Measurements from ENCODE around the gene GIMAP5. TPM values are rescaled to one million over a fixed set of nuclear protein-coding genes. Genes with fewer than 3 reads are reported as not detected.

GIMAP5 gene
- total and polyA plus RNA-seq, 4 donors, result 3.1 to 29.4 (median 16.7) TPM

DNA sequence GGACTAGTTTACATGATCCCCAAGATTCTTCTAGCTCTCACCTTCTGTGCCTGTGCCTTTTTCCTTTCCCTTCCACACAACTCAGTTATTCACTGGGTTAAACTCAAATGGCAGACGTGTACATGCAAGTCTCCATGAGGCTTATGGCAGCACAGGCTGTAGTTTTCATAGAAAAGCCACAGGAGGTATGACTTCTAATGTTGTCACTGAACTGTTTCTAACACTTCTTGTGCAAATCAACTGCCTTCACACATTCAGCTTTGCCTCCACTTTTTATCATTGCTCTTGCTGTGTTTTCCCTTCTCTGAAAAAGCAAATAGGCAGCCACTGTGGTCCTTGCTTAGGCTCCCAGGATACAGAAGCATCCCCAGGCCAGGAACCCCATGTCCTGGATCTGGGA is 5.3 kb upstream of the GIMAP5 start:
- no peak overlapping the region for H3K27ac ChIP-seq (ENCODE audit: low read depth in 1 of 2, low read length in 2 of 2)
- DNase-seq, result no peak
- H3K4me3 ChIP-seq (ENCODE audit: low read length in 2 of 2), result no peak overlapping the region
- H3K9me3 ChIP-seq (ENCODE audit: control insufficient read depth, low read length), result peaks cover 2% of the 10 kb centered on the region
- WGBS, 2 donors, result 27 to 38% methylated on average over 1 of the region's 1 CpG
- intact Hi-C loops (cut with DNase I), result no loop called here
- H3K4me1 ChIP-seq (ENCODE audit: control insufficient read depth in 1 of 2, insufficient read depth in 2 of 2, low read length in 2 of 2), result no peaks in the 10 kb centered on the region
- no peaks in the 10 kb centered on the region for H3K36me3 ChIP-seq (ENCODE audit: control insufficient read depth in 1 of 2, insufficient read depth in 2 of 2, low read length in 1 of 2)
- ATAC-seq (ENCODE audit: low FRiP score), result no peak
- no peaks in the 10 kb centered on the region for H3K27me3 ChIP-seq (ENCODE audit: control insufficient read depth in 1 of 2, insufficient read depth in 2 of 2, low read length in 1 of 2)

DNA sequence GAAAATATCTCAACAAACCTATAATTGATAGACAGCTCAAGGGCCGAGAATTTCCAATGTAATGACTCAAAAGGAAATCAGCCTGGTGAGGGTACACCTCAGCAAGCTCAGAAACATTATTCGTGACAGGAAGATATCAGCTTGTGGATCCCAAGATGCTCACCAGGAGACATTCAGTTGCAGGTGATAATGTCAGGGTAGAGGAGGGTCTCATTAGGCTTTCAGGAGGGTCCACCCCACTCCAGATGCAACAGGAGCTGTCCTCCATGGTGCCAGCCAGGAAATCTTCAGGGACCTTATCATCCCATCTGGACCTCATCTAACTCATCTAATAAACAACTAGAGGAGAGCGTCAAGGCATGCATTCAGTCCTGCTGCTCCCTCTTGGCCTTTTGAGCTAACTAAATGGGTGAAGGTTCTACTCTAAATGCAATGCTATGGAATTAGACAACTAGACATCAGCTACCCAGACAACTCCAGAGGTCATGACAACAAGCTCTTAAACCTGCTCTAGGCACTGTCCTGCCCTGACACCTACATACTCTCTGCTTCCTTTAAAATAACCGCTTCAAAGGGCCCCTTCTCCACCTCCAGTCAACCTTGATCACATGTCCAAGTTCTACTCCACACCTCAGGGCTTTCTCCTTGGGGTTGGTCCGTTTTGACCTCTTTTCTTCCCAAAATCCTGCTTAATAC is 4.3 kb upstream of the GIMAP5 start:
- Histone ChIP-seq H3K9me3 (ENCODE audit: control insufficient read depth, low read length) (no peaks in the 10 kb centered on the region), H3K27ac (ENCODE audit: low read depth in 1 of 2, low read length in 2 of 2) (no peak overlapping the region), H3K36me3 (ENCODE audit: control insufficient read depth in 1 of 2, insufficient read depth in 2 of 2, low read length in 1 of 2) (no peaks in the 10 kb centered on the region), H3K4me1 (ENCODE audit: control insufficient read depth in 1 of 2, insufficient read depth in 2 of 2, low read length in 2 of 2) (no peaks in the 10 kb centered on the region), H3K4me3 (ENCODE audit: low read length in 2 of 2) (no peak overlapping the region), H3K27me3 (ENCODE audit: control insufficient read depth in 1 of 2, insufficient read depth in 2 of 2, low read length in 1 of 2) (no peaks in the 10 kb centered on the region)
- DNase-seq, result no peak
- ATAC-seq (ENCODE audit: low FRiP score), result no peak
- intact Hi-C loops (cut with DNase I), result no loop called here
- 61 to 65% methylated on average over 5 of the region's 5 CpGs for WGBS, 2 donors

DNA sequence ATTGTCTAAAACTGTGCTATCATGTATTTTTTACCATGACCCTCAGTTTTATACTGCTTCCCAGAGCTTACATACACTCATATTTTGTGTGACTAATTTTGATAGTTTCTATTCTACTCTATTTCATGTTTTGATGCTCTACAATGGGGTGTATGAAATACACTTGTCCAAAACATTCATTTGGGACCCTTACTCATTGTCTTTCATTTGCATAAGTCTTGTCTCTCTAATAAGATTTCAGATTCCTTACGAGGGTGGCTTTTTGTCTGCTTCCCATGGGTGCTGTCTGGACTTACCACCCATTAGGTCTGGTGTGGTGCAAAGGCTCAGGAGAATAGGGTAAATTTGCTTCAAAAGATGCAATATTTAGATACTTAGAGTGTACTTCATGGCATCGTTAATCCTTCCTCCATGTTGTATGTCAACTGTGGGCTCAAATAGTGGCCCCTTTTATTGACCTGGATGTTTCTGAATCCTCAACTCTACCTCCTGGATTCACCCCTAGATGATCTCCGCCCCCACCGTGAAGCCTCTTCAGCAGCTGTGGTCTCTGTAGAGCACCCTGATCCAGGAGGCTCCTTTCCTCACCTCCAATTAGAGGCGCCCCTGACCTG is 3.6 kb upstream of the GIMAP5 start:
- ATAC-seq (ENCODE audit: low FRiP score) (no peak), DNase-seq (no peak)
- H3K36me3 ChIP-seq (ENCODE audit: control insufficient read depth in 1 of 2, insufficient read depth in 2 of 2, low read length in 1 of 2), result no peaks in the 10 kb centered on the region
- intact Hi-C loops (cut with DNase I), result no loop called here
- H3K27ac ChIP-seq (ENCODE audit: low read depth in 1 of 2, low read length in 2 of 2), result no peak overlapping the region
- no peaks in the 10 kb centered on the region for H3K27me3 ChIP-seq (ENCODE audit: control insufficient read depth in 1 of 2, insufficient read depth in 2 of 2, low read length in 1 of 2)
- 75 to 86% methylated on average over 5 of the region's 5 CpGs for WGBS, 2 donors
- no peaks in the 10 kb centered on the region for H3K9me3 ChIP-seq (ENCODE audit: control insufficient read depth, low read length)
- no peaks in the 10 kb centered on the region for H3K4me1 ChIP-seq (ENCODE audit: control insufficient read depth in 1 of 2, insufficient read depth in 2 of 2, low read length in 2 of 2)
- no peak overlapping the region for H3K4me3 ChIP-seq (ENCODE audit: low read length in 2 of 2)

DNA sequence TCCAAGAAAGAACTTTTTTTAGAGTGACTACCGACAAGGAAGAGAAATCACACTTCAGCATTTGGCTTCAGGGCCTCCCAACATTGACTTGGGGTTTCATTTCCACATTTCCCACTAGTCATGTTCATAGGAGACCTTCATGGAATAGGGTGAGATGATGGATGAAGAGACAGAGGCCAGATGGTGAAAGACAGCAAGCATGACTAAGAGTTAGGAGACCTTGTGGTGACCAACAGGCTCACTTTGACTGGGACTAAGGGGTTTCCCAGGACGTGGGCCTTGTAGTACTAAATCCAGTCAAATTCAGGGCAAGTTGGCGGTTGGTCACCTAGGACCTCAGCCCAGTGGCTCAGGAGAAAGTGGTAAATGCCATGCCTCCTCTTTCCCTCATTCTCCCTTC is 3.0 kb upstream of the GIMAP5 start:
- Histone ChIP-seq H3K9me3 (ENCODE audit: control insufficient read depth, low read length) (no peaks in the 10 kb centered on the region), H3K36me3 (ENCODE audit: control insufficient read depth in 1 of 2, insufficient read depth in 2 of 2, low read length in 1 of 2) (no peaks in the 10 kb centered on the region), H3K4me3 (ENCODE audit: low read length in 2 of 2) (no peak overlapping the region), H3K4me1 (ENCODE audit: control insufficient read depth in 1 of 2, insufficient read depth in 2 of 2, low read length in 2 of 2) (no peaks in the 10 kb centered on the region), H3K27ac (ENCODE audit: low read depth in 1 of 2, low read length in 2 of 2) (no peak overlapping the region), H3K27me3 (ENCODE audit: control insufficient read depth in 1 of 2, insufficient read depth in 2 of 2, low read length in 1 of 2) (no peaks in the 10 kb centered on the region)
- WGBS, 2 donors, result 67 to 69% methylated on average over 3 of the region's 3 CpGs
- no peak for ATAC-seq (ENCODE audit: low FRiP score)
- intact Hi-C loops (cut with DNase I), result no loop called here
- no peak for DNase-seq

DNA sequence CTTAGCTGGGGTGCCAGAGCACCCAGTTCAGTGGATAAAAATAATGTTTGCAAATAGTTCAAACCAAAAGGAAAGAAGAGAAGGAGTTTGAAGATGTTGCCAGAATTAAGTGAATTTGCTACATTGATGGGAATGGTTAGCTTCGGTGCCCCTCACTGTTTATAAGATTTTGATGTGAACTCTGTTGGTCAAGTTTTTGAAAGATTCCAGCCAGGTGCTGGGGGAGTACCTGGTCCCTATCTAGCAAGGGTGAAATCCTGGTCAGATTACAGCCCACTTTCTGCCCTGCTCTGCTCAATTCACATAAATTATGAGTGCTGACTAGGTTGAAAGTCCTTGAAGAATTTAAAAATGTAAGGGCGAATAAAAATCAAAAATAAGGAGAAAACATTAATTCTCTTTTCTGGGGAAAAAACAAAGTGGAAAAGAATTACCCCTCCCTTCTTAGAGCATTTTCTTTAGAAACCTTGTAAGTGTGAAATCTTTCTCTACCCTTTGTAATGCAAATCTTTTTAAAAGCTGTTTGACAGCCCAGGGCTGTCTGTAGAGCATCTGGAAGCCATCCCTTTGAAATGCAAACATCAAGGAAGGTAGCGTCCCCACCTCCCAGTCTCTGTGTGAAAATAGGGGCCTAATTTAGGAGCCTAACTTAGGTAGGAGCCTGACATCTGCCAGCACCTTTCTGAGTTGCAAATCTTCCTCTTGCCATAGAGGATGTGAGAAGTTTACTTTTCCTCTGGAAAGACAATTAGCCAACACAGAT is 1.4 kb upstream of the GIMAP5 start:
- DNase-seq (no peak), ATAC-seq (ENCODE audit: low FRiP score) (no peak)
- intact Hi-C loops (cut with DNase I), result no loop called here
- Histone ChIP-seq H3K4me3 (ENCODE audit: low read length in 2 of 2) (no peak overlapping the region), H3K27me3 (ENCODE audit: control insufficient read depth in 1 of 2, insufficient read depth in 2 of 2, low read length in 1 of 2) (no peaks in the 10 kb centered on the region), H3K36me3 (ENCODE audit: control insufficient read depth in 1 of 2, insufficient read depth in 2 of 2, low read length in 1 of 2) (no peaks in the 10 kb centered on the region), H3K4me1 (ENCODE audit: control insufficient read depth in 1 of 2, insufficient read depth in 2 of 2, low read length in 2 of 2) (no peaks in the 10 kb centered on the region), H3K27ac (ENCODE audit: low read depth in 1 of 2, low read length in 2 of 2) (no peak overlapping the region), H3K9me3 (ENCODE audit: control insufficient read depth, low read length) (no peaks in the 10 kb centered on the region)
- WGBS, 2 donors, result 15 to 29% methylated on average over 3 of the region's 3 CpGs

DNA sequence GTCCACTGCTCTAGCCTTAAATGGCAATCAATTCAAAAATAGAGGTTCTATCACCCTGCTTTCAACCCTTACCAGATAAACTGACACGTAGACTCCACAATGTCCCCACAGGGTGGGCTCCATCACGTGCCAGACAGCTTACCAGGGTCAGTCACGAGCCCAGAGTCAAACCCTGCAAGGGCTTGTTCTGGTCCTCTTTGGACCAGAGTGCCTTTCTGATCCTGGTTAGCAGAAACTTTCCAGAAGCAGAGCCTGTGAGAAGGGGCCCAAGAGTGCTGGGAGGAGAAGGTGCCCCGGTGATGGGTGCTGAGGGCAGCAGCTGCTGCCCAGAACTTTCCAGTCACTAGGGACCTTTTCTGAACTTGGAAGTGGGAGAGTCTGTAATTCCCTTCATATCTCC is 354 bp upstream of the GIMAP5 start:
- DNase-seq, result no peak
- 50 to 51% methylated on average over 4 of the region's 4 CpGs for WGBS, 2 donors
- no peaks in the 10 kb centered on the region for H3K36me3 ChIP-seq (ENCODE audit: control insufficient read depth in 1 of 2, insufficient read depth in 2 of 2, low read length in 1 of 2)
- ATAC-seq (ENCODE audit: low FRiP score), result no peak
- H3K27ac ChIP-seq (ENCODE audit: low read depth in 1 of 2, low read length in 2 of 2), result no peak overlapping the region
- H3K27me3 ChIP-seq (ENCODE audit: control insufficient read depth in 1 of 2, insufficient read depth in 2 of 2, low read length in 1 of 2), result no peaks in the 10 kb centered on the region
- no peak overlapping the region for H3K4me3 ChIP-seq (ENCODE audit: low read length in 2 of 2)
- no peaks in the 10 kb centered on the region for H3K4me1 ChIP-seq (ENCODE audit: control insufficient read depth in 1 of 2, insufficient read depth in 2 of 2, low read length in 2 of 2)
- no peaks in the 10 kb centered on the region for H3K9me3 ChIP-seq (ENCODE audit: control insufficient read depth, low read length)
- intact Hi-C loops (cut with DNase I), result no loop called here

DNA sequence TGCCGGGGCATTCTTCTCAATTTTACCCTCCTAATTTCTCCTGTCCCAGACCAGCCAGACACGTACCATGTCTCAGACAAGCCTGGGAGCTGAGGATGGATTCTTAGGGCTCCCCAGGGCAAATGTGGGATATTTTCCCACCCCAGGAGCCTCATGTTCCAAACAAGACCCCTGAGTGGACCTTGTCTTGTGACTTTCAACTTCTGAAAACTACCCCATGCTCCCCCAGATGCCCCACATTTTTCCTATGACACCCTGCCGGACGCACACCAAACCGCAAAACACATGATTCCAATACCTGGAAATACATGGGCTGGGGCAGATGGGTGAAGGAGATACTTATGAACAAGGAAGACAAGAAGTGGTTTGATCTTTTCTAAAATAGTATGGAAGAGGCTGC is 874 bp downstream of the GIMAP5 start:
- intact Hi-C loops (cut with DNase I), result no loop called here
- Histone ChIP-seq H3K27me3 (ENCODE audit: control insufficient read depth in 1 of 2, insufficient read depth in 2 of 2, low read length in 1 of 2) (no peaks in the 10 kb centered on the region), H3K4me1 (ENCODE audit: control insufficient read depth in 1 of 2, insufficient read depth in 2 of 2, low read length in 2 of 2) (no peaks in the 10 kb centered on the region), H3K4me3 (ENCODE audit: low read length in 2 of 2) (no peak overlapping the region), H3K36me3 (ENCODE audit: control insufficient read depth in 1 of 2, insufficient read depth in 2 of 2, low read length in 1 of 2) (no peaks in the 10 kb centered on the region), H3K27ac (ENCODE audit: low read depth in 1 of 2, low read length in 2 of 2) (no peak overlapping the region), H3K9me3 (ENCODE audit: control insufficient read depth, low read length) (no peaks in the 10 kb centered on the region)
- WGBS, 2 donors, result 62 to 74% methylated on average over 5 of the region's 5 CpGs
- no peak for DNase-seq
- no peak for ATAC-seq (ENCODE audit: low FRiP score)

DNA sequence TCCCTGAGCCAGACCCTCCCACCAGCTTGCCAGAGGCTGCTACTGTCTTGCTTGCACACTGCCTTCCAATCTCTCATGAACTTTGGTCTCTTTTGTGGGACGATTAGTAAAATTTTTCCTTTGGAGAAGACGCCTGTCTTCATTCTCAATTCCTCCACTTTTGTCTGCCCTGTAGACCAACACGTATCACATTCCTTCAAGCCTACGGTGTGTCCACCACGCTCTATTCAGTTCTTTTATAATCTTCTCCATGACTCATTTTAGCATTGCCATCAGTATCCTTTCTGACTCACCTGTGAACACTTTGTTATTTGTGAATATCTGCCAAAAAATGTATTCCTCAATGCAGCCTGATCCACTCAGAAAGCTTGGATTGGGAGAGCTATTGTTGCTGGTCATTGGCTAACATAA is 1.4 kb downstream of the GIMAP5 start:
- H3K36me3 ChIP-seq (ENCODE audit: control insufficient read depth in 1 of 2, insufficient read depth in 2 of 2, low read length in 1 of 2), result no peaks in the 10 kb centered on the region
- ATAC-seq (ENCODE audit: low FRiP score) (no peak), DNase-seq (no peak)
- H3K27ac ChIP-seq (ENCODE audit: low read depth in 1 of 2, low read length in 2 of 2), result no peak overlapping the region
- intact Hi-C loops (cut with DNase I), result no loop called here
- 75 to 76% methylated on average over 5 of the region's 5 CpGs for WGBS, 2 donors
- no peaks in the 10 kb centered on the region for H3K9me3 ChIP-seq (ENCODE audit: control insufficient read depth, low read length)
- H3K4me3 ChIP-seq (ENCODE audit: low read length in 2 of 2), result no peak overlapping the region
- H3K27me3 ChIP-seq (ENCODE audit: control insufficient read depth in 1 of 2, insufficient read depth in 2 of 2, low read length in 1 of 2), result no peaks in the 10 kb centered on the region
- no peaks in the 10 kb centered on the region for H3K4me1 ChIP-seq (ENCODE audit: control insufficient read depth in 1 of 2, insufficient read depth in 2 of 2, low read length in 2 of 2)

DNA sequence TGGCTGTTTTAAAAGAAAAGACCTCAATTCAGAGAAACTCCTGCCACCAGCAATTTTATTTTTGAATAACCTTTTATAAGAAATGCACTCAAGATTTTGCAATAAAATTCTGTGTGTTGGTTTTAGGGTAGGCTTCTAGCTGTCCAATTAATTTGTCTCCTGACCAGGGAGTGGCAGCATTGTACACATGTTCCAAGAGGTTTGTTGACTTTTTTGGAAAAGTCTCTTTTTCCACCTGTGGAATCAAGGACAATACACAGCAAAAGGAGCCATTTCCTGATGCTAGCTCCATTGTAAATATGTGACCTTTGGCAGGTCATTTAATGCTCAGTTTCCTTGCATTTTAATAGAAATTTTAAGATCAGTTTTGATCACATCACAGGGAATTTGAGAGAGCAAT is 1.8 kb downstream of the GIMAP5 start:
- no peaks in the 10 kb centered on the region for H3K36me3 ChIP-seq (ENCODE audit: control insufficient read depth in 1 of 2, insufficient read depth in 2 of 2, low read length in 1 of 2)
- H3K27me3 ChIP-seq (ENCODE audit: control insufficient read depth in 1 of 2, insufficient read depth in 2 of 2, low read length in 1 of 2), result no peaks in the 10 kb centered on the region
- H3K4me3 ChIP-seq (ENCODE audit: low read length in 2 of 2), result no peak overlapping the region
- intact Hi-C loops (cut with DNase I), result no loop called here
- H3K4me1 ChIP-seq (ENCODE audit: control insufficient read depth in 1 of 2, insufficient read depth in 2 of 2, low read length in 2 of 2), result no peaks in the 10 kb centered on the region
- no peak overlapping the region for H3K27ac ChIP-seq (ENCODE audit: low read depth in 1 of 2, low read length in 2 of 2)
- ATAC-seq (ENCODE audit: low FRiP score) (no peak), DNase-seq (no peak)
- H3K9me3 ChIP-seq (ENCODE audit: control insufficient read depth, low read length), result no peaks in the 10 kb centered on the region
